AML-193 (cell line): Measurements from ENCODE around the gene FGD6.
"Not testable (repeated sequence)": the region's sequence is repeated elsewhere in the genome, so short reads cannot be mapped to it uniquely, and the experiment has no call there.

Experiments used
- DNase-seq, 2 experiments: peaks; one replicate each; lab custom pipeline; 2025; lab: John Stamatoyannopoulos, UW

Gene FGD6

GRCh38 chr12:95217377-95218149, at the start of gene FGD6, which contains the start of gene VEZT:
TSS of gene FGD6 (minus strand) at chr12:95217467. CDS start at chr12:95217240, 227 bp downstream.
TSS of gene VEZT (plus strand) at chr12:95217807. CDS start at chr12:95217851, 44 bp downstream.
- DNase-seq: peak; percentile 97

GRCh38 chr12:95266254-95266653, 49.0 kb upstream of the FGD6 start:
- no peak for DNase-seq

GRCh38 chr12:95265765-95266164, 48.5 kb upstream of the FGD6 start:
- DNase-seq: no peak

GRCh38 chr12:95262808-95263207, 45.5 kb upstream of the FGD6 start:
- DNase-seq: no peak

- no peak for DNase-seq
Observed at GRCh38 chr12:95261109-95261508, 43.8 kb upstream of the FGD6 start.

GRCh38 chr12:95259368-95259767, 42.1 kb upstream of the FGD6 start:
- no peak for DNase-seq

- DNase-seq: no peak
Observed at GRCh38 chr12:95258803-95259202, 41.5 kb upstream of the FGD6 start.

- DNase-seq: no peak
Observed at GRCh38 chr12:95258151-95258550, 40.9 kb upstream of the FGD6 start.

- DNase-seq: no peak
Observed at GRCh38 chr12:95257541-95257940, 40.3 kb upstream of the FGD6 start.

GRCh38 chr12:95253386-95253785, 36.1 kb upstream of the FGD6 start:
- DNase-seq: no peak

GRCh38 chr12:95248604-95249360, 31.5 kb upstream of the FGD6 start:
- DNase-seq: no peak

- no peak for DNase-seq
Observed at GRCh38 chr12:95248095-95248494, 30.8 kb upstream of the FGD6 start.

- DNase-seq: no peak
Observed at GRCh38 chr12:95244350-95244749, 27.1 kb upstream of the FGD6 start.

- DNase-seq: no peak
Observed at GRCh38 chr12:95243497-95244183, 26.4 kb upstream of the FGD6 start.

GRCh38 chr12:95241761-95242506, 24.7 kb upstream of the FGD6 start:
- DNase-seq: no peak

- DNase-seq: not testable (repeated sequence)
Observed at GRCh38 chr12:95241138-95241537, 23.9 kb upstream of the FGD6 start.

- no peak for DNase-seq
Observed at GRCh38 chr12:95240556-95240955, 23.3 kb upstream of the FGD6 start.

- not testable (repeated sequence) for DNase-seq
Observed at GRCh38 chr12:95239835-95240234, 22.6 kb upstream of the FGD6 start.

GRCh38 chr12:95239216-95239615, 21.9 kb upstream of the FGD6 start:
- DNase-seq: no peak

- DNase-seq: no peak
Observed at GRCh38 chr12:95238150-95238549, 20.9 kb upstream of the FGD6 start.

- no peak for DNase-seq
Observed at GRCh38 chr12:95237315-95237714, 20.0 kb upstream of the FGD6 start.

- not testable (repeated sequence) for DNase-seq
Observed at GRCh38 chr12:95235621-95236020, 18.4 kb upstream of the FGD6 start.
